Naive thymus-derived CD8-positive, alpha-beta T cell (primary cell): ENCODE data around the gene UPK3B. TPM values are rescaled to one million over a fixed set of nuclear protein-coding genes. Genes with fewer than 3 reads are reported as not detected.
"Not testable (repeated sequence)": the region's sequence is repeated elsewhere in the genome, so short reads cannot be mapped to it uniquely, and the experiment has no call there.

Source experiments
- ATAC-seq, 2 donors: fragments of 150-1000 bp; cut with Tn5 transposase in 1 of 2; sonication (Bioruptor Pico), chemical (Tn5 transposase) in 1 of 2; 1 replicate in 1 of 2; 2 replicates in 1 of 2; pipeline ENCODE4 v1.10.0; 2021; ENCODE audit warnings: mild to moderate bottlenecking in 2 of 2, moderate library complexity in 2 of 2
- POLR2A ChIA-PET: fragments of 350-600 bp; sonication (Branson Sonifier 250); formaldehyde crosslinking; loops from one replicate; lab custom pipeline; 2021; ENCODE audit warnings: antibody characterized with exemption; lab: Charles Lee
- DNase-seq, 10 donors: peaks; one replicate each; pipeline versions ENCODE4 v3.0.0 to v3.0.0-alpha.2; 2020 to 2022
- H3K27ac Mint-ChIP-seq, 10 donors: one replicate each; pipeline ENCODE4 v1.8.0; 2020 to 2022; ENCODE audit warnings: mild to moderate bottlenecking in 10 of 10, mixed read lengths in 10 of 10, moderate library complexity in 4 of 10, inconsistent platforms in 1 of 10
- H3K27me3 Mint-ChIP-seq, 5 donors: one replicate each; pipeline ENCODE4 v1.8.0; 2021 to 2022; ENCODE audit warnings: mixed read lengths in 5 of 5
- H3K36me3 Mint-ChIP-seq, 3 donors: one replicate each; pipeline ENCODE4 v1.8.0; 2020 to 2022; ENCODE audit warnings: mixed read lengths in 3 of 3, mild to moderate bottlenecking in 2 of 3, inconsistent platforms in 1 of 3
- H3K4me1 Mint-ChIP-seq, 4 donors: one replicate each; pipeline ENCODE4 v1.8.0; 2021 to 2022; ENCODE audit warnings: mixed read lengths in 4 of 4
- H3K4me3 Mint-ChIP-seq, 10 donors: one replicate each; pipeline ENCODE4 v1.8.0; 2020 to 2022; ENCODE audit warnings: mild to moderate bottlenecking in 10 of 10, mixed read lengths in 10 of 10, moderate library complexity in 6 of 10, inconsistent platforms in 1 of 10
- H3K9me3 Mint-ChIP-seq, 9 donors: one replicate each; pipeline ENCODE4 v1.8.0; 2020 to 2022; ENCODE audit warnings: mixed read lengths in 9 of 9, mild to moderate bottlenecking in 3 of 9, inconsistent platforms in 1 of 9, moderate library complexity in 1 of 9
- polyA plus RNA-seq, 3 donors: library from polyadenylated mRNA; unstranded; fragments of 300-500 nt; fragmentation: Illumina TruSeq; gene quantifications; one replicate each; pipeline ENCODE4 v1.2.3, GENCODE V29; 2021
- total RNA-seq, 8 experiments: library from RNA in 2 of 8; stranded (reverse) in 2 of 8; gene quantifications; one replicate each; pipeline ENCODE4 v1.2.3 and lab custom pipeline; 2021 to 2026

UPK3B gene
- 1 to 10 TPM; 7.3 to 8.4 TPM for total RNA-seq
- not detected for polyA plus RNA-seq
- 0.21 to 1.5 (median 0.97) reads per million in 6 experiments for total RNA-seq (lab: John Stamatoyannopoulos, UW)

DNA sequence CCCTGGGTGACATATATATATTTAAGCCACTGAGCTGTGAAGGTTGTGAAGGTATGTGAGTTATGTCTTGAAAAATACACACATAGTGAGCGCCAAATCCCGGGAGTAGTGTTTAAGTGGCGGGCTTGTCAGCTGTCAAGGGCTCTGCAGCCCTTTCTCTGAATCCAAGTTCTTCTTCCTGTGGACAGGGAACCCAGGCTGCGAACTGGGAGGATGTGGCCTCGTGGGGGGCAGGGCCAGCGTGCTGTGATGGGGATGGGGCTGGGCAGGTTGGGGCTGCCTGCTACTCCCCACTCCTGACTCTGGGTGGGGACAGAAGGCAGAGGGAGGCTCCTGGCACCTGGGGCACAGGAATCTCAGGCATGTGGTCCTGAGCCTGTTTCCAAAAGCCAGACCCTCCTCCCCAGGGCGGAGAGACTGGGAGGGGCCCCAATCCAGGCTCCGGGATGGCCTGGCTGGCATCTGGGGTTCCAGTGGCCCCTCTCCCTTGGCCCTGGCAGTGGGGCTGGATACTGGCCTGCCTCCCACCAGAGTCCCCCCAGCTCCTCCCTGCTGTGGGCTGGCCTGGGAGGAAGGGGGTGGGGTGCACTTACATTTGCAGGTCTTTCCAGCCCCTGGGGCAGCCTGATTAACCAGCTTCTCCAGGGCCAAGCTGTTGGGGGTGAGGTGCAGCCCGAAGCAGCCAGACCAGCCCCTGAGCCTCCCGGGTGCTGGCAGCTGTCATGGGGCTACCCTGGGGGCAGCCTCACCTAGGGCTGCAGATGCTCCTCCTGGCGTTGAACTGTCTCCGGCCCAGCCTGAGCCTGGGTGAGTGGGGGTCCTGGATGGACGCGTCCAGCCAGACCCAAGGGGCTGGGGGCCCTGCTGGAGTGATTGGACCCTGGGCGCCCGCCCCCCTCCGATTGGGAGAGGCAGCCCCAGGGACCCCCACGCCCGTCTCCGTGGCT is at the start of gene UPK3B:
TSS of gene UPK3B (plus strand) at position 622 of the 947 bp plus-strand sequence. CDS start at position 723, 101 bp downstream.
- peaks cover 0 to 7% (median 2%) of the 10 kb centered on the region in 3 donors for H3K36me3 Mint-ChIP-seq
- H3K4me1 Mint-ChIP-seq, result peaks cover 0 to 6% (median 5%) of the 10 kb centered on the region in 4 donors
- no peak for DNase-seq
- POLR2A ChIA-PET, result no interaction called here
- H3K4me3 Mint-ChIP-seq, result no peak within 1 kb of the TSS
- H3K27ac Mint-ChIP-seq, result peak within 1 kb of the TSS in 1 of 10 donors; percentile 40
- no peaks in the 10 kb centered on the region for H3K27me3 Mint-ChIP-seq
- H3K9me3 Mint-ChIP-seq, result no peaks in the 10 kb centered on the region
- ATAC-seq, result peak in 1 of 2 donors; percentile 38

- peaks cover 4 to 14% (median 6%) of the 10 kb centered on the region in 4 donors for H3K4me1 Mint-ChIP-seq
- not testable (repeated sequence) for H3K4me3 Mint-ChIP-seq
Observed at GRCh38 chr7:76460767-76461166, 49.6 kb upstream of the UPK3B start.

GRCh38 chr7:76461464-76462101 is 48.8 kb upstream of the UPK3B start, which contains the start of gene DTX2:
Gene DTX2 (plus strand): TSS chr7:76461709. CDS start chr7:76480510, 18,801 bp downstream.
- POLR2A ChIA-PET, H3K27me3 Mint-ChIP-seq, H3K9me3 Mint-ChIP-seq, H3K36me3 Mint-ChIP-seq: not testable (repeated sequence)
- peak; percentile 32 to 83 (median 55) for DNase-seq
- ATAC-seq, result peak; percentile 96 to 97
- peak within 1 kb of the TSS in 9 of 10 donors; percentile 28 to 82 (median 54) for H3K4me3 Mint-ChIP-seq
- peaks cover 4 to 14% (median 7%) of the 10 kb centered on the region in 4 donors for H3K4me1 Mint-ChIP-seq
- H3K27ac Mint-ChIP-seq, result peak within 1 kb of the TSS in 1 of 10 donors; percentile 60

More at GRCh38 chr7:76460767-76461166, 49.6 kb upstream of the UPK3B start:
- POLR2A ChIA-PET, H3K36me3 Mint-ChIP-seq, ATAC-seq, H3K27me3 Mint-ChIP-seq, DNase-seq, H3K9me3 Mint-ChIP-seq, H3K27ac Mint-ChIP-seq: not testable (repeated sequence)

- peaks cover 4 to 14% (median 7%) of the 10 kb centered on the region in 4 donors for H3K4me1 Mint-ChIP-seq
- H3K27ac Mint-ChIP-seq, H3K9me3 Mint-ChIP-seq, H3K4me3 Mint-ChIP-seq, ATAC-seq, DNase-seq, POLR2A ChIA-PET, H3K36me3 Mint-ChIP-seq, H3K27me3 Mint-ChIP-seq: not testable (repeated sequence)
Observed at GRCh38 chr7:76462271-76462882, 48.0 kb upstream of the UPK3B start.

DNA sequence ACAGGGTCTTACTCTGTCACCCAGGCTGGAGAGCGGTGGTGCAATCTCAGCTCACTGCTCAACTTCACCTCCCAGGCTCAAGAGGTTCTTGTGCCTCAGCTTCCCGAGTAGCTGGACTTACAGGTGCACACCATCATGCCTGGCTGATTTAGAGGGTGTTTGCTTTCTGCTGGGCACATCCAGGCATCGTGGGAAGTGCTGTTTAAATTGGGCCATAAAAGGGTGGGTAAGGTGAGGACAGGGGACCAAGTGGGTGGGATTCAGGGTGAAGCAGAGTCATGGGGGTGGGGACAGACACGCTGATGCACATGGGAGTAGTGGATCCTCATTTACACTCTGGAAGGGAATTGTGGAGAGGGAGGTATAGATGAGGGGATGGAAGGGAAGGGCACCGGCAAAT is 45.4 kb upstream of the UPK3B start:
- ATAC-seq, DNase-seq, H3K4me3 Mint-ChIP-seq, H3K9me3 Mint-ChIP-seq, POLR2A ChIA-PET, H3K27ac Mint-ChIP-seq, H3K27me3 Mint-ChIP-seq: not testable (repeated sequence)
- peaks cover 0 to 12% (median 0%) of the 10 kb centered on the region in 3 donors for H3K36me3 Mint-ChIP-seq
- peaks cover 7 to 14% (median 11%) of the 10 kb centered on the region in 4 donors for H3K4me1 Mint-ChIP-seq

- ATAC-seq, H3K27me3 Mint-ChIP-seq, POLR2A ChIA-PET, H3K27ac Mint-ChIP-seq, DNase-seq, H3K4me3 Mint-ChIP-seq, H3K9me3 Mint-ChIP-seq: not testable (repeated sequence)
- Mint-ChIP-seq H3K36me3 (peaks cover 0 to 13% (median 0%) of the 10 kb centered on the region in 3 donors), H3K4me1 (peaks cover 7 to 14% (median 11%) of the 10 kb centered on the region in 4 donors)
Observed at GRCh38 chr7:76465950-76466349, 44.4 kb upstream of the UPK3B start.

- H3K27ac Mint-ChIP-seq, result peak overlapping the region in 1 of 10 donors; percentile 66
- DNase-seq, ATAC-seq, H3K9me3 Mint-ChIP-seq, POLR2A ChIA-PET, H3K4me3 Mint-ChIP-seq, H3K27me3 Mint-ChIP-seq: not testable (repeated sequence)
- peaks cover 0 to 17% (median 0%) of the 10 kb centered on the region in 3 donors for H3K36me3 Mint-ChIP-seq
- peaks cover 7 to 14% (median 11%) of the 10 kb centered on the region in 4 donors for H3K4me1 Mint-ChIP-seq
Observed at GRCh38 chr7:76467743-76468404, 42.5 kb upstream of the UPK3B start.

DNA sequence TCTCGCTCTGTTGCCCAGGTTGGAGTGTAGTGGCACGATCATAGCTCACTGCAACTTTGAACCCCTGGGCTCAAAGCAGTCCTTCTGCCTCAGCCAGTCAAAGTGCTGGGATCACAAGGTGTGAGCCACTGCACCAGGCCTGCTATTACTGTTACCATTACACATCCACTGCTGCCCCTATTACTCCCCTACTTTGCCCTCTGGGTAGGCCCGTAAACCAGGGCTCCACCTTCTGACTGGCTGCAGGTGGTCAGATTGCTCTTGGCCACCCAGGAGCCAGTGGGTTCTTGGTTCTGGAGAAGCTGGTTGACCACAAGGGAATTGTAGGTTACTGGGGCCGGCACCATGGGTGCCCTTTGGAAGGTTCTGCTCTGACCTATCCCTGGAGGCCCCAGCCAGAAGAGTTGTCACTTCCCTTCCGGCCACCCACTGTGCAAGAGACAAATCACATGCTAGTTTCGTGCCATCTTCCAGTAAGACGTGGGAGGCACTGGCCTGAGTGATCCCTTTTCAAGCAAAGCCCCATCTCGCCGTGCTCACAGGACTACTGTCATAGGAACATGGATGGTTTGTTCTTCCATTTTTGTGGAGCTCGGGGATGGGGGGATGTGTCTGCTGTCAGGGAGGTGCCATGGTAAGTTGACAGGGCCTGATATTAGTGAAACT is 38.7 kb upstream of the UPK3B start:
- POLR2A ChIA-PET, H3K27ac Mint-ChIP-seq, H3K27me3 Mint-ChIP-seq, ATAC-seq, H3K4me3 Mint-ChIP-seq, H3K4me1 Mint-ChIP-seq, H3K9me3 Mint-ChIP-seq, DNase-seq: not testable (repeated sequence)
- H3K36me3 Mint-ChIP-seq, result peaks cover 0 to 18% (median 0%) of the 10 kb centered on the region in 3 donors

DNA sequence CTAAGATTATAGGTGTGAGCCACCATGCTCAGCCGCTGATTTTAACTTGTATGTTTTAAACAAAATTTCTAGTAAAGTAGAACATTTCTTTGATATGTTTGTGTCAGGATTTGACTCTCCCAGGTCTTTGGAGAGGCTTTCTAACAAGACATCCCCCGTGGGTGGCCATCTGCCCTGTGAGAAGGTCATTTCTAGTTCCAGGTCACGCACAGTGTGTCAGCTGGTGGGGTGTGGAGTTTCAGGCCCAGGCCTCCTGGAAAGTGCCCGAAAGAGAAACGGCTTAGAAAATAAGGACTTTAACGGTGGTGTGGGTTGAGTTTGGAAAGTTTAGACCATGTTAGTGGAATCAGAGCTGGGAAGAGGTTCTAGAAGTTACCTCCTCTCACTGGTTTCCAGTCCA is 37.3 kb upstream of the UPK3B start:
- DNase-seq, H3K27ac Mint-ChIP-seq, ATAC-seq, POLR2A ChIA-PET, H3K9me3 Mint-ChIP-seq, H3K4me3 Mint-ChIP-seq, H3K4me1 Mint-ChIP-seq, H3K27me3 Mint-ChIP-seq: not testable (repeated sequence)
- H3K36me3 Mint-ChIP-seq, result peaks cover 0 to 12% (median 0%) of the 10 kb centered on the region in 3 donors

DNA sequence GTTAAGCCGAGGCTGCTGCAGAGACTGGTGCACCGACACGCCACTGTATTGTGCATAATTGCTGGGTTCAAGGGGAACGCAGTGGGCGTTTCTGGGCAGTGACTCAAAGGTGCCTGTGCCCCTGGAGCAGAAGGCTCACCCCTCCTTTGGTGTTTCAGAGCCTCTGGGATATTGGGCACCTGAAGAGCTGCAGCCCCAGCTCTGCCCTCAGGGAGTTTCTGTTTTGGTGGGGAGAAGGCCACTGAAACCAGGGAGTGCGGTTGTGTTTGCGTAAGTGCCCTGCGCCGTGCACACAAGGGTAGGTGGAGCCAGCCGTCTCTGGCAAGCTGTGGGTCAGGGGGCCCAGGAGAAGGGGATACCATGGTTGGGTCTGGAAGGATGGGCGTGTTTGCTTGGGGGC is 34.1 kb upstream of the UPK3B start:
- POLR2A ChIA-PET, result not testable (repeated sequence)

GRCh38 chr7:76476742-76477474 is 33.4 kb upstream of the UPK3B start:
- DNase-seq, POLR2A ChIA-PET, H3K4me1 Mint-ChIP-seq, ATAC-seq, H3K9me3 Mint-ChIP-seq, H3K27ac Mint-ChIP-seq, H3K4me3 Mint-ChIP-seq, H3K27me3 Mint-ChIP-seq: not testable (repeated sequence)
- H3K36me3 Mint-ChIP-seq, result peaks cover 0 to 17% (median 0%) of the 10 kb centered on the region in 3 donors

More for the DNA sequence above, 34.1 kb upstream of the UPK3B start:
- peaks cover 0 to 15% (median 0%) of the 10 kb centered on the region in 3 donors for H3K36me3 Mint-ChIP-seq
- H3K27me3 Mint-ChIP-seq, ATAC-seq, H3K4me1 Mint-ChIP-seq, H3K4me3 Mint-ChIP-seq, H3K9me3 Mint-ChIP-seq, DNase-seq, H3K27ac Mint-ChIP-seq: not testable (repeated sequence)
